Measurements from ENCODE around the gene RANBP1. TPM values are rescaled to one million over a fixed set of nuclear protein-coding genes. Genes with fewer than 3 reads are reported as not detected.
A peak's percentile ranks its signal among the peaks of the same experiment; 100 is the strongest.

RANBP1 gene
- total and polyA plus RNA-seq, 9 of the 15 experiments (the other 6 are each of a cell fraction or from before 2014, with no cell fraction given) = 162 to 2,891 (median 1,289) TPM

- TF ChIP-seq RERE (CRISPR knock-in tag; IDR thresholded peaks at IDR 0.05; ENCODE audit: borderline replicate concordance) (0 out of 2 replicates have a peak, but pooled peaks have one; percentile 46), ZNF277 (CRISPR knock-in tag; IDR thresholded peaks at IDR 0.05; ENCODE audit: borderline replicate concordance) (no peak), ZBTB1 (CRISPR knock-in tag; IDR thresholded peaks at IDR 0.05; ENCODE audit: borderline replicate concordance, low read depth) (0 out of 2 replicates have a peak, but pooled peaks have one; percentile 25), PCBP1 (IDR thresholded peaks at IDR 0.05; ENCODE audit: low read depth, low read length, poor library complexity, severe bottlenecking) (peak; percentile 22), TARDBP (IDR thresholded peaks at IDR 0.05) (no peak), CHD4 (IDR thresholded peaks at IDR 0.05; ENCODE audit: insufficient read depth, insufficient replicate concordance, low read depth, low read length, poor library complexity, severe bottlenecking) (no peak), USF1 (CRISPR knock-in tag; IDR thresholded peaks at IDR 0.05) (peak; percentile 34; the same call in 1 of the 2 replicates), FOSL1 (tag; conservative IDR thresholded peaks at IDR 0.05) (no peak), ZNF512 (tag; IDR thresholded peaks at IDR 0.05) (no peak), GTF2A2 (tag; IDR thresholded peaks at IDR 0.05) (no peak)
These were observed 43.2 kb downstream of the RANBP1 start (continued) for GRCh38 chr22:20159076-20159475.

All from K562 (cell line).